ENCODE results near the gene TAF1B.

The TAF1B gene

GRCh38 chr2:9811216-9811615, 32.1 kb upstream of the TAF1B start:
- Mint-ChIP-seq H3K4me3 (no peak overlapping the region), H3K4me1 (peaks cover 32% of the 10 kb centered on the region), H3K27ac (peak overlapping the region in 1 of 3 experiments; percentile 59), H3K9me3 (no peaks in the 10 kb centered on the region), H3K27me3 (ENCODE audit: low read depth) (peaks cover 26% of the 10 kb centered on the region), H3K36me3 (ENCODE audit: low read depth) (no peaks in the 10 kb centered on the region)
- TF ChIP-seq CTCF (IDR thresholded peaks at IDR 0.05; ENCODE audit: unreplicated experiment in 3 of 3) = no peak

- H3K36me3 Mint-ChIP-seq (ENCODE audit: low read depth) = no peaks in the 10 kb centered on the region
- H3K4me3 Mint-ChIP-seq = no peak overlapping the region
- H3K4me1 Mint-ChIP-seq = peaks cover 30% of the 10 kb centered on the region
- peaks cover 23% of the 10 kb centered on the region for H3K27me3 Mint-ChIP-seq (ENCODE audit: low read depth)
- peak overlapping the region in 1 of 3 experiments; percentile 59 for H3K27ac Mint-ChIP-seq
- no peak for TF ChIP-seq CTCF (IDR thresholded peaks at IDR 0.05; ENCODE audit: unreplicated experiment in 3 of 3)
- no peaks in the 10 kb centered on the region for H3K9me3 Mint-ChIP-seq
Measured at GRCh38 chr2:9811679-9812511, 31.4 kb upstream of the TAF1B start.

- H3K4me1 Mint-ChIP-seq = peaks cover 23% of the 10 kb centered on the region
- no peak overlapping the region for H3K27ac Mint-ChIP-seq
- H3K9me3 Mint-ChIP-seq = no peaks in the 10 kb centered on the region
Measured at GRCh38 chr2:9812945-9813311, 30.3 kb upstream of the TAF1B start.

GRCh38 chr2:9813312-9814128, 29.8 kb upstream of the TAF1B start:
- Mint-ChIP-seq H3K4me1 (peaks cover 20% of the 10 kb centered on the region), H3K36me3 (ENCODE audit: low read depth) (no peaks in the 10 kb centered on the region), H3K27ac (peak overlapping the region in 1 of 3 experiments; percentile 46), H3K27me3 (ENCODE audit: low read depth) (peaks cover 17% of the 10 kb centered on the region), H3K4me3 (no peak overlapping the region), H3K9me3 (no peaks in the 10 kb centered on the region)
- peak; percentile 85 to 91 (median 91) for TF ChIP-seq CTCF (IDR thresholded peaks at IDR 0.05; ENCODE audit: unreplicated experiment in 3 of 3)

More at GRCh38 chr2:9812945-9813311, 30.3 kb upstream of the TAF1B start:
- H3K36me3 Mint-ChIP-seq (ENCODE audit: low read depth) = no peaks in the 10 kb centered on the region
- H3K27me3 Mint-ChIP-seq (ENCODE audit: low read depth) = peaks cover 21% of the 10 kb centered on the region
- no peak for TF ChIP-seq CTCF (IDR thresholded peaks at IDR 0.05; ENCODE audit: unreplicated experiment in 3 of 3)
- no peak overlapping the region for H3K4me3 Mint-ChIP-seq

GRCh38 chr2:9814129-9814868, 29.0 kb upstream of the TAF1B start:
- H3K9me3 Mint-ChIP-seq = no peaks in the 10 kb centered on the region
- no peak overlapping the region for H3K4me3 Mint-ChIP-seq
- H3K27me3 Mint-ChIP-seq (ENCODE audit: low read depth) = peaks cover 17% of the 10 kb centered on the region
- H3K4me1 Mint-ChIP-seq = peaks cover 20% of the 10 kb centered on the region
- H3K36me3 Mint-ChIP-seq (ENCODE audit: low read depth) = no peaks in the 10 kb centered on the region
- peak in 1 of 3 experiments; percentile 33 for TF ChIP-seq CTCF (IDR thresholded peaks at IDR 0.05; ENCODE audit: unreplicated experiment in 3 of 3)
- H3K27ac Mint-ChIP-seq = peak overlapping the region in 1 of 3 experiments; percentile 46

All from nephron (organoid).